SK-N-SH (cell line): Measurements from ENCODE around the gene BRD9. TPM values are rescaled to one million over a fixed set of nuclear protein-coding genes. Genes with fewer than 3 reads are reported as not detected.

ENCODE experiments used
- CTCF ChIA-PET: fragments of 300-600, 350-600 bp; formaldehyde crosslinking; extraction: SDS; loops from one replicate; lab custom pipeline; 2021; lab: Yijun Ruan, JAX
- POLR2A ChIA-PET: fragments of 350-600 bp; sonication (Branson Sonifier 250); formaldehyde crosslinking; extraction: SDS; loops from one replicate; lab custom pipeline; 2020; ENCODE audit warnings: antibody characterized with exemption, inconsistent platforms; lab: Yijun Ruan, JAX
- DNase-seq: peaks from one replicate; pipeline ENCODE4 v3.0.0; 2012
- H2AFZ ChIP-seq: fragments of 200-600 bp; sonication (generic); 2 replicates; pipeline ENCODE4 v1.8.1; 2016; ENCODE audit warnings: antibody characterized with exemption, mild to moderate bottlenecking, low read depth
- H3F3A ChIP-seq: fragments of 200-600 bp; sonication (generic); replicated peaks from 2 replicates; pipeline ENCODE3; 2016; ENCODE audit warnings: antibody characterized with exemption, mild to moderate bottlenecking; ENCODE audit not compliant: insufficient read depth
- H3K27ac ChIP-seq, 2 experiments: fragments of 200-500 bp in 1 of 2; fragments of 200-600 bp in 1 of 2; sonication (Bioruptor generic) in 1 of 2; sonication (generic), shearing (Covaris generic) in 1 of 2; 2 replicates each; pipeline versions ENCODE4 v1.5.1 to v1.6.1; 2014 to 2016; ENCODE audit warnings: low read depth in 2 of 2, inconsistent platforms in 1 of 2, low read length in 1 of 2, mild to moderate bottlenecking in 1 of 2, mixed read lengths in 1 of 2
- H3K27me3 ChIP-seq: fragments of 200-600 bp; sonication (generic), shearing (Covaris generic); 2 replicates; pipeline ENCODE4 v1.6.1; 2016; ENCODE audit warnings: mixed run types; ENCODE audit not compliant: insufficient read depth
- H3K36me3 ChIP-seq, 2 experiments: fragments of 200-500 bp in 1 of 2; fragments of 200-600 bp in 1 of 2; sonication (Bioruptor generic) in 1 of 2; sonication (generic) in 1 of 2; replicated peaks in 1 of 2; 2 replicates each; pipeline versions ENCODE3 to v1.5.1; 2014 to 2016; ENCODE audit warnings: low read length in 1 of 2, mild to moderate bottlenecking in 1 of 2; ENCODE audit not compliant: insufficient read depth in 2 of 2, control insufficient read depth in 1 of 2
- H3K4me1 ChIP-seq, 2 experiments: fragments of 200-500 bp in 1 of 2; fragments of 200-600 bp in 1 of 2; sonication (Bioruptor generic) in 1 of 2; sonication (generic), shearing (Covaris generic) in 1 of 2; 2 replicates each; pipeline versions ENCODE4 v1.5.1 to v1.6.1; 2014 to 2016; ENCODE audit warnings: low read depth in 1 of 2, low read length in 1 of 2, mixed run types in 1 of 2; ENCODE audit not compliant: insufficient read depth in 2 of 2, control insufficient read depth in 1 of 2
- H3K4me2 ChIP-seq: fragments of 200-600 bp; sonication (generic), shearing (Covaris generic); 2 replicates; pipeline ENCODE4 v1.6.1; 2017; ENCODE audit warnings: mixed run types
- H3K4me3 ChIP-seq, 2 experiments: fragments of 200-500 bp in 1 of 2; fragments of 200-600 bp in 1 of 2; sonication (Bioruptor generic) in 1 of 2; sonication (generic), shearing (Covaris generic) in 1 of 2; 2 replicates each; pipeline versions ENCODE4 v1.5.1 to v1.8.1; 2014 to 2016; ENCODE audit warnings: low read depth in 2 of 2, inconsistent platforms in 1 of 2, low read length in 1 of 2, mild to moderate bottlenecking in 1 of 2, mixed read lengths in 1 of 2, moderate library complexity in 1 of 2
- H3K79me2 ChIP-seq: fragments of 200-600 bp; sonication (generic); 2 replicates; pipeline ENCODE4 v1.8.1; 2017; ENCODE audit warnings: mild to moderate bottlenecking; ENCODE audit not compliant: insufficient read depth
- H3K9ac ChIP-seq: fragments of 200-600 bp; sonication (generic); 2 replicates; pipeline ENCODE4 v1.6.1; 2017; ENCODE audit warnings: mixed run types
- H3K9me2 ChIP-seq: fragments of 200-600 bp; sonication (generic); 2 replicates; pipeline ENCODE4 v1.6.1; 2017; ENCODE audit warnings: mixed run types
- H3K9me3 ChIP-seq: fragments of 200-600 bp; sonication (generic); 2 replicates; pipeline ENCODE4 v1.6.1; 2017; ENCODE audit warnings: mixed run types, mild to moderate bottlenecking, moderate library complexity
- H4K20me1 ChIP-seq: fragments of 200-600 bp; sonication (generic); 2 replicates; pipeline ENCODE4 v1.6.1; 2017; ENCODE audit warnings: mild to moderate bottlenecking, mixed run types; ENCODE audit not compliant: insufficient read depth
- ELF1 ChIP-seq: IDR thresholded peaks from 2 replicates; pipeline ENCODE4 v1.4.0; 2012
- REST ChIP-seq: IDR thresholded peaks from 2 replicates; pipeline ENCODE4 v1.6.1; 2012; ENCODE audit warnings: mild to moderate bottlenecking, low read depth, low read length, moderate library complexity
- ZBTB33 ChIP-seq: IDR thresholded peaks from 2 replicates; pipeline ENCODE4 v1.4.0; 2012; ENCODE audit warnings: low read depth, borderline replicate concordance
- WGBS: methylation state at CpG from one replicate; pipeline ENCODE4 v1.1.6; 2017; ENCODE audit warnings: low lambda C conversion rate; 5-methylcytosine and 5-hydroxymethylcytosine counted together
- polyA plus RNA-seq, 3 experiments: library from polyadenylated mRNA; depleted of rRNA; stranded (reverse); fragments of >200 nt; gene quantifications; 2 replicates each; pipeline ENCODE4 v1.2.3, GENCODE V29; 2012

Gene BRD9
- polyA plus RNA-seq, 1 of the 3 experiments (the other 2 are of a cell fraction) = 19.5 TPM

DNA sequence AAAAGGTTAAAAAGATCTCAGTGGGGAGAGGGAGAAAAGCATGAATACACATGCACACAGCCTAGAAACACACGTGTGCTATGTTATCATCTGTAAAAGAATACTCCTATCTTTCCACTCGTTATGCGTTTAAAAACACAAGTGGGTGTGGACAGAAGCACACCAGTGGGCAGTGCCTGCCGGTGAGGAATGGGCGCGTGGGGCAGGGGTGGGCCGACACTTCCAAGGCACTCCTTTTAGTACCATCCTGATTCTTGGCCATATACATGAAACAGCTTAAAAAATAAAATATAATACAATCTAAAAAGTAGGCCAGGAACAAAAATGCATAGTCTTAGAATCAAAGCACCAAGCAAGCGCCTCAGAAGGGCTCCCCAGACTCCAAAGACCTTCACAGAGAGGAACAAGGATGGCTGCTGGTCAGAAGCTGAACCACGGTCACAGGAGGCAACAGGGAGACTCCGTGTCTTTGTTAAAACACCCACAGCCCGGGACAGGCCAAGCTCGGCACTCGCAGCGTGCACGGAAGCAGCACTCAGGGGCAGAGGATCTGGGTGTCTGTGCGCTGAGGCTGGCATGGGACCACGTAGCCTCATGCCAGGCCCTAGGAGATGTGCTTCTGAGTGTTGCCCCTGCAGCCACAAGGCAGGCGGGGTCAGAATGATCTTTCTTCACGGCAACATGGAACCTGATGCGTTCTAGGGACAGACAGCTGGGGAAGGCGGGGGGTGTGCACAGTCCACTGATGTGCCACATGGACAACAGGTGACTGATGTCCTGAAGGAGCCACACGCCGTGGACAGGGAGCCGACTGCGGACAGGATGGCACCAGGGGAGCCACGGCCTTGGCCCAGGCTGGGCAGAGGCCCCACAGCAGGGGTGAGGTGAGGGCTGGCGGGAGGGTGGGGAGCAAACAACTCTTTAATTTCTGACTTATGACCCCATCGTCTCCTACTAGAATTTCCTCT lies 15.9 kb downstream of the BRD9 start:
- peaks cover 9% of the 10 kb centered on the region; the same call in 1 of the 2 replicates for H4K20me1 ChIP-seq
- CTCF ChIA-PET = interaction anchor here (1.2 kb wide), 1 partner anchor 205 kb away, joined by 3 read pairs; no protein-coding TSS in a partner anchor
- 96% methylated on average over 24 of the region's 28 CpGs for WGBS

More for the DNA sequence above, 15.9 kb downstream of the BRD9 start:
- no peaks in the 10 kb centered on the region for H3K4me1 ChIP-seq
- H3K9ac ChIP-seq = no peak overlapping the region
- no peak for DNase-seq
- no peaks in the 10 kb centered on the region for H3K9me2 ChIP-seq
- H2AFZ ChIP-seq = no peak overlapping the region
- no peaks in the 10 kb centered on the region for H3F3A ChIP-seq
- no peaks in the 10 kb centered on the region for H3K9me3 ChIP-seq
- peaks cover 11% of the 10 kb centered on the region; the same call in 1 of the 2 replicates for H3K79me2 ChIP-seq
- H3K36me3 ChIP-seq = peaks cover 13 to 66% of the 10 kb centered on the region in 2 experiments
- no peak overlapping the region; a peak in 1 of 4 replicates for H3K27ac ChIP-seq
- H3K4me2 ChIP-seq = no peak overlapping the region
- POLR2A ChIA-PET = no interaction called here
- no peak overlapping the region for H3K4me3 ChIP-seq
- no peak for TF ChIP-seq ELF1
- TF ChIP-seq ZBTB33 = no peak
- no peak for TF ChIP-seq REST
- no peaks in the 10 kb centered on the region for H3K27me3 ChIP-seq
